SK-N-DZ (cell line): ENCODE measurements around the gene GPR137B.

ENCODE experiments used
- DNase-seq: peaks from one replicate; pipeline ENCODE4 v3.0.0-alpha.2; 2015; ENCODE audit warnings: low spot score

GPR137B gene

GRCh38 chr1:236253918-236254637 lies 111.7 kb downstream of the GPR137B start:
- no peak for DNase-seq

- DNase-seq: no peak
Observed at GRCh38 chr1:236257216-236257615, 114.9 kb downstream of the GPR137B start.

- DNase-seq: no peak
Observed at GRCh38 chr1:236258114-236258622, 115.8 kb downstream of the GPR137B start.
